SK-N-DZ (cell line): ENCODE measurements around the gene LRP1B.
A peak's percentile ranks its signal among the peaks of the same experiment; 100 is the strongest.

Experiments used
- DNase-seq: peaks from one replicate; pipeline ENCODE4 v3.0.0-alpha.2; 2015; ENCODE audit warnings: low spot score

LRP1B gene

DNA sequence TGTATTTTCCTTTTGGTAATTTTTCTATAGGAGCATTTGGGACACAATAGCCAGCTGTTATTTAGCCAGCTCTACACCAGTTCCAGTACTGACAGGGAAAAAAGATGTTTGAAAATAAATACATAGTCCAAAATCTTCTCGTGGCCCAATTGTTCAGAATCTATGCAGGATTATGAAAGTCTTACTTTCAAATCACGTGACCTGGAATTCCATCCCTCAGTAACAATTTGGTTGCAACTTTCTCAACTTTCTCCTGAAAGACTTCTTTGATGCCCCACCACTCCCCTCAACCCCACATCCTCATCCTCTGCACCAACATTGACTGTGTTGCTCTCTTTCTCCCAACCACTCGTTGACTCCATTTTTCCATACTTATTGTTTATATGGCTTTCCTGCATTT, 539.0 kb downstream of the LRP1B start:
- DNase-seq = no peak

DNA sequence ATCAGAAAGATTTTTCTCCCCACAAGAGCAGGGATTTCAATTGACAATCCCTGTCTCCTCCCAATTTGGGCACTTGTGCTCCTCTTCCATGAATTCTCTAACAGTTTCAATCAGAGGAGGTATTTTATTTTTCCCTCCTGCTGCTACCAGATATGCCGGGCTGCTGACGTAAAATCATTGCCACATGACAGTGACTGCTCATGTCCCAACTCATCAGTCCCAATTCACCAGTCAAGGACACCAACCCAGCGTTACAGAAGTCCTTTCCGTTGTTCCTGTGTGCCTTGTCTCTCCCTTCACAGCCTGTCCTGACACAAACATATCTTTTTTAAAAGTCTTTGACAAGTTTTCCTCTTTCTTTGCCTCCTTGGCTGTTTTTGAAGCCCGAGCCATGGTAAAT, 540.2 kb downstream of the LRP1B start:
- no peak for DNase-seq

DNA sequence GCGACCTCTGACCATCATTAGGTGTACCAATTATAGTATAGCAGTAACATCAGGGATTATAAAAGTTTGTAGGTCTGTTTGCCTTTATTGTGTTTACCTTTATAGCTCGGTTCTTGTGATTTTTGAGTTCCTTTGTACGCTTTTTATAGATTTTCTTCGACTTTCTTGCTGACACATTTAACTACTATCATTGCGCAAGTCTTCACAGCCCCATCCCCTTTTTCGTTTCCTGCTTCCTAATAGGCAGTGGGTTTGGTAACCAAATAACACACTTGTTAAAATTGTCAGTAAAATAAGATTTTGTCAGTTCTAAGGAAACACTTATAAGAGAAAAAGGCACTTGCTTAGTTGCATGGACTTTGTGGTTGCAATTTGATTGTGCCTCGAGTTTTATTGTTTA, 541.5 kb downstream of the LRP1B start:
- DNase-seq = no peak

DNA sequence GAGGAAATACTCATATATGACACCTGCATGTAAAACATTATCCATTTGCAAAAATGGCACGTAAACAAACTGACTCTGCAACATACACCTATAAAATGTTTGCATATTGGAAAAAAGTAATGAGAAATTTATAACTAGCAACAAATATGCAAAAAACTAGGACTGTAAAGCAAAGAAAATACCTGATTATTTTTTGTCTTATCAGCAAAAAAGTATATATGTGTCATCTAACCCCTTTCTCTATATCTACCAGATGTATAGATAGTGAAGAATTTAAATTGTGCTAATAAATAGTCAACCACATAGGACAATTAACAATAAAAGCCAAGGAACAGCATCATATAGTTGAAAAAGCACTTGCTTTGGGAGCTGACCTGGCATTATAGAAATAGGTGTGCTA, 543.8 kb downstream of the LRP1B start:
- DNase-seq = no peak

DNA sequence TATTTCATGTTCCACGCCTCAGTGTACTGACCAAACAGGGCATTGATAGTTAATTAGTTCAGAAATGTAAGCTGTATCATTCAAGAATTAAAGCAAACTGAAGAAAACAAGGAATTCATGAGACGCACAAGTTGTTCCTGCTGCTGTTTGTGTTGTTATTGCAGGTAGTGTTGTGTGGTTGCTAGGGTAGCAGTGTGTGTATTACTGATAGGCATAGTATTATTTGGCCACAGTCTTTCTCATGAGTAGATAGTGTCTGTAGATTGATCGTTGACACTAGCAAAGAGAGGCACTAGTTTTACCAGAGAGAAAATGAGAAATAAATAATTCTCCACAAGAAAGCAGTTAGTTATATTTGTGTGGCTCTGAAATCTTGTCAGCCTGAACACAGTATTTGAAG, 548.6 kb downstream of the LRP1B start:
- no peak for DNase-seq

DNA sequence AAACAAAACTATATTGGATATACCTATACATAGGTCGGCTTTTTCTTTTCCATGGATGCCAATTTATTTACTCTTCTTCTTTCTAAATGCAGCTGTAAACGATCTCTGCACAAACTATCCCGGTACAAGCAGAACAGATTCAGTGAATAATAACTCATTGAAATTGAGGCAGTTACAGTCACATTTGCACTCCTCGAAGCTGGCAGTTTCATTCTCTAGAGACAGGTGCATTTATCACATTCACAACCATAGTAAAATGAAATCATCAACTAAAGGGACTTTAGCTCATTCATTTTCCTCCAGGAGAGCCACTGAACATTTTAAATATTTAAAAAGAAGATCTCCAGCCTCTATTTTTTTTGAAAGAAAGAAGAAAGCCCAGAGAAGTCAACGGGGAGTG, 551.7 kb downstream of the LRP1B start:
- no peak for DNase-seq

DNA sequence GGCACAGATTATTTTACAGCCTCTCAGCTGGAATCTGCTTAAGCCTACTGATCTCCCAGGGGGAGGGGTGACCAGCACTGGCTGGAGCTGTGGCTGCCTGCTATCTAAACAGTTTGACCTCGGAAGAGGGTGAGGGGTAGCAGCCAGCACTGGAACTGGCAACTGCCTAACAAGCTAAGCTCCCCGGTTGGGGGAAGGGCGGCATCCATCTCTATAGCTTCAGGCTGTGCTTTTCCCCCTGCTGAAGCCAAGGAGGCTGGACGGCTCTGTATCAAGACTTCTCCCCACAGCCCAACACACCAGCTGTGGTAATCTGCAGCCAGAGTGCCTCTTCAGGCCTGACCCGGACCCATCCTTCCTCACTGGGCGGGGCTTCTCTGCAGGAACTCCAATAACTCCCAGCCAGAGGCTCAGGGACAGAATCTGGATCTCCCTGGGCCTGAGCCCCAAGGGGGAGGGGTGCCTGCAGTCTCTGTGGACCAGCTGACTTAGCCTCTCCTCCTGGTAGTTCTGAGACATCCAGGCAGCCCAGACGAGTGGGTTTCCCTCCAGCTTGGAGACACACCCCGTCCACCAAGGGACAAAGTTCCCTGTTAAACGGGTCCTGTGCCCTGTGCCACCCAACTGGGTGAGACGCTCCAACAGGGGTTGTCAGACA, 560.2 kb downstream of the LRP1B start:
- no peak for DNase-seq

DNA sequence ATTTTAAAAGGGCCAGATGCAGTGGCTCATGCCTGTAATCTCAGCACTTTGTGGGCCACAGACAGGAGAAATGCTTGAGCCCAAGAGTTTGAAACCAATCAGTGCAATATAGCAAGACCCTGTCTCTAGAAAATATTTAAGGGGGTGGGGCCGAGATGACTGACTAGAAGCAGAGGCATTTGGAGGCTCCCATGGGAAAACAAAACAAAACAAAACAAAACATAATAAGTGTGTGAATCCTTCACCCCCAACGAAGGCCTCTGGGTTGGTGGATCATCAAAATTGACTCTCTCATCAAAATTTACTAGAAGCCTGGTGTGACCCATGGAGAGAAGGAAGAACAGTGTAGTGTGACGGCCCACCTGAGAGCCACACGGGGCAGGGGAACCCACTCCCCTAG, 560.9 kb downstream of the LRP1B start:
- no peak for DNase-seq

DNA sequence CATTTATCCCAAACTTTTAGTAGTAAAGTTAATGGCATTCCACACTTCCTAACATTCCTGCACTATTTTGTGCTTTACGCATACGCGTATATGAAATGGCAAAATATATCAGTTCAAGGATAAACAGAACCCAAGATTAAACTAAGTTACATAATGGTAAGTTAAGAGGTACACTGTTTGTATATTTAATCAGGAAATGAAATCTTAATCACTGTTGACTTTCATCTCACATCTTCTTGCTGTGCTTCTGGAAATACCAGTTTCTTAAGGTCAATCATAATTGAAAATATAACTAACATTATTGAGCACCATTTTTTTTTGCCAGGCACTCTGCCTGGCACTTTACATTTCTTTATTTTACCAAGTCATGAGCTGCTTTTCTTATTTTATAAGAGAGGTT, 565.2 kb downstream of the LRP1B start:
- DNase-seq = no peak

DNA sequence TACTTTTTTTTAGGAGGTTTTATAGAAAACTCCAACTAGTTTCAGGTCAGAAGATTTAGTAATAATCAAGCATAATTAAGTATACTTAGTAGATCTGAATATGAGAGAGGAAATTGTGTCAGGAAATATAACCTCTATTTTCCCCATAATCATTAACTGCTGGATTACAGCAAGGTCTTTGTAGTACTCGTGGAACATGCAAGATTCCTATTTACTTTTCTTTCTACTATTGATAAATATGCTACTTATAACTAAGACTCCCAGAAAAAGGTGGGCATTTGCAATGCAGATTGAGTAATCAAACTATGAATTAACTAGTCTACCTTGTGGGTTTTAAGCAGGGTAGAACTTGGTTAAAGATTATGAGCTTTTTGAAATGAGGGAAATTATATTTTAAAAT, 570.1 kb downstream of the LRP1B start:
- DNase-seq = no peak

DNA sequence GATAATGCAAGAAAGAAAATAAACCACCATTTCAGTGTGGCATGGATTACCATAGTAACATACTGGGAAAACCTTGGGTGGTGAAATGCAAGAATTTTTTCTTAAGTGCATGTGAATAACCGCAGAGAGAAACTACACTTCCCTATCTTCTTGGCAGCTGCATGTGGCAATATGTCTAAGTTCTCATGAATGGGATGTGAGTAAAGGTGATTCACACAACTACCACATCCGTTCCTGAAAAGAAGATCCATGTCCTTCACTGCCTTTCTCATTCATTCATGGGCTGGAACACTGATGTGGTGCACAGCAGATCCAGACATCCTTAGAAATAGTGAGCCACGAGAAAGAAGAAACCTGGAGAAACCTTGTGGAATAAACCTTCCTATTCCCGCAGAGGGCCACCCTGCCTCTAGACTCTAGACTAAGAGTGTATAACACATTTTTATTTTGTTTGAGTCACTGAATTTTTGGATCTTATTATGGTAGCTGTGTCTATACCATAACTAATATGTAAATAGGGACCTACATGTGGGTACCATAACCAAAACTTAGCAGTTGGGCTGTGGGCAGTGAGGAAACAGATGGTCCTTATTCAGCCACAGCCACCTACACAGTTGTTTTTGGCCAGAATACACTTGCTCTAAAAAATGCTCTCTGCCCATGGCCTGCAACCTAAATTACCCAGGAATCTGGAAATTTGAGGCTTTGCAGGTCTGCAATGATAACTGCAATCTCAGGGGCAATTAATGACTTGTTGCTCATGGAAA, 573.3 kb downstream of the LRP1B start:
- DNase-seq = no peak

DNA sequence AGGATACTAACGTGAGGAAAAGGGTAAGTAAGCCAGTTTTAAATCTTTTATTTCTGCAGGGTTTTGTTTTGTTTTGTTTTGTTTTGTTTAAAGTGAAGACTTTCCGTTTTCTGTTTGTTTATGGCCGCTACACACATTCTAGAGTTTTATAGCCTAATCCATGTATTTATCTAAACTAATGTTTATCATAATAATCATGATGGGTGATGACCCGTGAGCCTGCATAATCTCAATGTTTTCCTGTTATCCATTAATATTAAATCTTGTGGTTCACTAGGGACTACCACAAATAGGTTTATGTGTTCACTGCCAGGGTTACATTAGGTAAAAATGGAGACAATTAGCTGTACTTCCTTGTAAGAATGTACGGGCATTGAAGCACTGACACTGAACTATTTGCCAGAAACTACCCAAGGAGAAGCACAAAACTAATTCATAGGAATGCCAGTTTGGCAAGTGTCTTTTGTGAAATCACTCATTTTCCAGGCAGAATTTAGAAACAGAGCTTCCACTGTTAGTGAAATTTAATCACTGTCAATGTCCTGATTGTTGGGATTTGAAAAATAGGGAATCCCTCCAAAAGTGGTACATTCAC, 574.8 kb downstream of the LRP1B start:
- DNase-seq = no peak

DNA sequence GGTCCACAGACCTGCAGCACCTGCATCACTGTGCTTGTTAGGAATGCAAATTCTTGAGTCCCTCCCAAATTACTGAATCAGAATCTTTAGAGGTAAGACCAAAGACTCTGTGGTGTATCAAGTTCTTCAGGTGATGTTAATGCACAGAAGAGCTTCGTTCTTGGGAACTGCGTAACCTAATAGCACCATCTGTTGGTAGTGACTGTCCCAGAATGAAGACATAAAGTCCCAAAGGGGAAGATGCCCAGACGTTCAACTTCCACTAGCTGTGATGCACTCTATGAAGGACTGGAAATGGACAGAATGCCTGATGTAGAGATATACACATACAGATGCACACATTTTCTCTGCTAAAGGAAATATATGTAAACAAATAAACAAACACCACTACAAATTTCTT, 576.0 kb downstream of the LRP1B start:
- DNase-seq = peak; percentile 43

DNA sequence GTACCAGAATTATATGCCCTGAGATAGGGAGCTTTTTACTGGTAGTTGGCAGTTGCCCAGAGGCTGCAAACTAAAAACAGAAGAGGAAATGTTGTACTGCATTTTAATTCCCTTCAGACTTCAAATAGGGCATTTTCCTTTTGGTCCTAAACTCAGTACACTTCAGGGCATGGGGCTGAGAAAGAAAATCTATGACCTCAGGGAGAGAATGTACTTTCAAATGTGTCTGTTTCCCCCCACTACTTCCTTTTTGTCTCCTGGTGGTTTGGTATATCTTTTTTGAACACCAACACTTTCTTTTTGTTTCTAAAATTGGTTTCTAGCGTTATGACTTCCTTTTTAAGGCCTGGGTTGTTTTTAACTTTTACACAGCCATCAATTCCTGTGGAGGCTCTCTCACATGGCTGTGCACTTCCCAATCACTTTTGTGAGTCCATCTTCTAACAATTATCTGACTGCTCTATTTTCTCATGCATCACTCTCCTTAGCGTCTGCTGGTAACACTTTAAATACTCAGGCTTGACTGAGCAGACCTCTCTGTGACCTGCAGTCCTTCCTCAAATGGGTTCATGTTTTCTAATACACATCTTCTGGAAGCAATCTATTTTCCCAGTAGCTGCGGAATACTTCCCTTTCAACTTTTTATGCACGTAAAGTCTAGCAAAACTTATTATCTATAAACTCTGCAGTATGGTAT, 596.0 kb downstream of the LRP1B start:
- no peak for DNase-seq

DNA sequence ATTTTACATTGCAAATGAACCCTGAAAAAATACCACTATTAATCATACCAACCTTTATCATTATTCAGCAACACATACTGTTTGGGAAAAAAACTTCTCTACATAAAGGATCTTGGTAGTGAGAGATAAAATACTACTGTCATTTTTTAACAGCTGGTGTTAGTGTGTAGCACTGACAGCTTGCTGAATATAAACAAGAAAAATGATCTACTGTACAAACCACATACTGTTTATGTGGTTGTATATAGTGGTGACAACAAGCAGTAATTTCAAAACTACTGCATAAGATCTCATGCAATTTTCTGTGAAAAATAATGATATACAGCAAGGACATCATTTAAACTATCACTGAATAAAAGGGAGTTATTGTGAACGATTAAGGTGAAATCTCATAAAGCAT, 601.2 kb downstream of the LRP1B start:
- no peak for DNase-seq

DNA sequence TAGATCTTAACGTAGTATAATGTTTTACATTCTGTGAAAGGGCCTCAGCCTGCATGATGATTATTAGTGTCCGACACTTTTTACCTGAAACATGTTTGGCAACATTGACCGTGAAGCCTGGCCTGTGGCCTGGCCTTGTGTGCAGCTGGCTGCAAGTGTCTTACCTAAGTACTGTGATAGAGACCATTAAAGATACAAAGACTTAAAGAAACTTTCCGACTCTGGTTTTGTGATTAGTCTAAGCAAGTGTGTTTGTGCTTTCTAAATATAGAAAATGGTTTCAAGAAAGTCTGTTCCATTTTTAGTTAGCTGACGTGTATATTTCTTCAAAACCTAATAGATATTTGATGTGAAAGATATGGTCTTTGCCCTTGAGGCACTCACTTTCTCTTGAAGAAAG, 601.8 kb downstream of the LRP1B start:
- DNase-seq = no peak

DNA sequence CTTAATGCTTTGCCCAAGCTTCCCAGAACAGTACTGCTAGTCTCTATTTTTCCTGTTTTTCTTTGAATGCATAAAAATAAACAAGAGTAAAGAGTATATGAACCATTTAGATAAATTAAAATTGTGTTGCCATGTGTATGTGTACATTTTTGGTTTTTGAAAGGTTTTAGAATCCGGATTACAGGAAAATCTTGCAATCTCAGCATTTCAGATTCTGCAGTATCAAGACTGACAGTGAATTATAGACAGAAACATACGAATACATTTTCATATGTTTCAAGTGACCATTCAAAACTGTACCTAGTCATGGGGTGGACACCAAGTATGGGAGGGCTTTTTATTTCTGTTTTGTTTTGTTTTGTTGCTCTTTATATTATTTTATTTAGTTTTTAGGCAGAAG, 604.1 kb downstream of the LRP1B start:
- no peak for DNase-seq

DNA sequence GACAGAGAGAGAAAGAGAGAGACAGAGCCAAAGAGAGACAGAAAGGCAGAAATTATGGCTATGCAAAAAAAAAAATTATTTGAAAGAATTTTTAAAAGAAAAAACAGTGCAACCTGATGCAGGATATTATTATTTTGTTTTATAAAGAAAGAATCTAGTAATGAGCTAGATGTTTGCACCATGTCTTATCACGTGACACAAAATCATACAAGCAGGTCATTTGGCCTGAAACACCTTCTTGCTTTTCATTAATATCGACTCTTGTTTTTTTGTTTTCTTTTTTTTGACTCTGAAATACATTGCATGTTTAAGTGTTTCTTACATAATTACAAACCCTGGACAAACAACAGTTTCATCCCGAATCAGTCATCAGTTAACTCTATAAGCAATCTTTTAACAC, 606.0 kb downstream of the LRP1B start:
- no peak for DNase-seq

DNA sequence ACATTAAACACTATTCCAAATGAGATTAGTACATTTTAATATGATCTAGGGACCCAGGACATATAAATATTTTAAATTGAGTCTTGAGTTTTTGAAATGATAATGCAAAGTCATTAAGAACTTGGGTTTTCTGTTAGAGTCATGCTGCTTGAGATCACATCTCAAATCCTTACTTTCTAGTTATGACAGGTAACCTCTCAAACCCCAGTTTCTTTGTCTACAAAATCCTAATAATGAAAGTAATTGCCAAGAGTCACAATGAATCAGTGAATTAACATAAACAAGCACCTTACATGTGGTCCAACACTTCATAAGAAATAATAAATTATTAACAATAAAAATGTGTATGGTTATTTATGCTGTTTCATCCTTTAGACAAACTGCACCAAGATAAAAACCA, 607.6 kb downstream of the LRP1B start:
- no peak for DNase-seq

DNA sequence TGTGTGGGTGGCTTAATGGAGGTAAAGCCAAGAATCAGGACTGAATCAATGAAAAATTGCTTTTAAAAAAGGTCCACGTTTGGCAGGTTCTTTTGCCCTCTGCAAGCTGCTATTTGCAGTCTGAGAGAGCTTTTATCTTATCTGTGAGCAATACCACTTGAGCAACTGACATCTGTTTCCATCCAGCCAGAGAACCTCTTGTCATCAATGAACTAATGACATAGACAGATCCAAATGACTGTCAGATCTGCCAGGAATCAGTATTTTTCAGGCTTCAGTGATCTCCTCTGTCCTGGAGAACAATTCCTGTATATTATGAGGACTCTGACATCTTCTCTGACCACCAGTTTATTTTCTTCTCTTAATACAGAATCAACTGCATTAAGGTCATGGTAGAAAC, 608.1 kb downstream of the LRP1B start:
- peak; percentile 36 for DNase-seq

DNA sequence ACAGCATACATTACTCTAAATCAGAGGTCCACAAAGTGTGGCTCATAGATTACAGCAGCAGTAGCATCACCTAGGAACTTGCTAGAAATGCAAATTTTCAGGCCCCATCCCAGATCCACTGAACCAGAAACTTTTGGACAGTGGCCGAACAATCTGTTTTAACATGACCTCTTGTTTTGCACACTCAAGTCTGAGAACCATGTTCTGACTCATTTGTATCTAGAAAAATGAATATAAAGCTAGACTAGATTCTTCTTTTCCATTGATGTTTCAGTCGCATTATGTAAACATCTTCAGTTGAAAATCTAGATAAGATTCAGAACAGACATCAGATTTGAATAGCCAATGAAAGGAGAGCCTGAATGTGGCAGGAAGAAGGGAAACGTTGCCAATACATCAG, 608.8 kb downstream of the LRP1B start:
- DNase-seq = no peak

DNA sequence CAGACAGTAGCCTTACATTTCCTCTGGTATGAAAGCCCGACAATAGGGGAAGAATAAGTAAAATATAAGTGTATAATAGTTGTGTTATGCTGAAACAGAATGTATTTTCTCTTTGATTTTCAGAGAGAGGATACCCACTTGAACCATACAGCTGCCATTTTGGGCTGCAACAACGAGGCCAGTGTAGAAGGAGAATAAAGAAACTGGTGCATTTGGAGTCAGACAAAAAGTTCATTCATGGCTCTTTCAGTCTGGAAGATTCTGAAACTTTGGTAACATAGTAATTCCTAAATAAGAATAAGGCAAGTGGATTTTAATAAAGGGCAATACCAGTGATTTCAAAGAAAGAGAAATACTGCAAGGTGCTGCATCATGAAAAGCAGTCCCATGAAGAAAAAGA, 610.9 kb downstream of the LRP1B start:
- DNase-seq = no peak
